Pancreas (tissue), 10 donors: Measurements from ENCODE around the gene FKBP5. TPM values are rescaled to one million over a fixed set of nuclear protein-coding genes. Genes with fewer than 3 reads are reported as not detected.

Experiments used
- ATAC-seq, 4 donors: fragments of 200-7000 bp; cut with Tn5 transposase; one replicate each; pipeline versions ENCODE4 v1.8.0 to v1.9.1; 2020; ENCODE audit warnings: mild to moderate bottlenecking in 4 of 4, moderate library complexity in 4 of 4
- DNase-seq, 6 donors: peaks; one replicate each; pipeline ENCODE4 v3.0.0-alpha.2; 2020
- FAIRE-seq: peaks from 2 replicates; lab custom pipeline; 2012; peaks lifted over from hg19 to GRCh38; lab: Jason Lieb, UNC
- H3K27ac ChIP-seq, 4 donors: fragments of 200-600 bp; sonication (generic); 1 replicate in 3 of 4; 2 replicates in 1 of 4; pipeline versions ENCODE4 v1.5.0 to v1.8.0; 2020
- H3K27me3 ChIP-seq, 4 donors: fragments of 200-600 bp; one replicate each; pipeline ENCODE4 v1.8.0; 2021
- H3K36me3 ChIP-seq, 3 donors: fragments of 200-600 bp; sonication (generic) in 1 of 3; one replicate each; pipeline versions ENCODE4 v1.5.0 to v1.8.0; 2020 to 2021
- H3K4me1 ChIP-seq, 3 donors: fragments of 200-600 bp; one replicate each; pipeline ENCODE4 v1.8.0; 2021
- H3K4me3 ChIP-seq, 4 donors: fragments of 200-600 bp; sonication (generic) in 2 of 4; one replicate each; pipeline versions ENCODE4 v1.5.0 to v1.8.0; 2020 to 2021
- H3K9me3 ChIP-seq, 4 donors: fragments of 200-600 bp; one replicate each; pipeline ENCODE4 v1.8.0; 2021
- CTCF ChIP-seq, 4 donors: fragments of 200-600 bp; sonication (generic) in 3 of 4; IDR thresholded peaks; one replicate each; pipeline versions ENCODE4 v1.5.0 to v1.8.0; 2021; ENCODE audit warnings: antibody characterized with exemption in 4 of 4
- WGBS, 2 donors: extraction: QIAGEN DNeasy Blood & Tissue Kit; methylation state at CpG; one replicate each; pipeline ENCODE4 v1.1.7; 2013; 5-methylcytosine and 5-hydroxymethylcytosine counted together
- intact Hi-C, 3 donors: fragments of 100-400 bp; cut with DNase I; formaldehyde crosslinking; loops; one replicate each; pipeline versions ENCODE4 v1.11.1 to v1.14.2; 2022
- polyA plus RNA-seq, 2 donors: library from polyadenylated mRNA; stranded (reverse); fragments of 200-250 nt; gene quantifications; one replicate each; pipeline ENCODE4 v1.2.3, GENCODE V29; 2013
- total RNA-seq, 6 donors: library from RNA; stranded (reverse); fragmentation: NEBNext Ultra II Directional in 4 of 6; extraction: Animal tissue kit (Norgen Biotek cat#: 25700) in 4 of 6; gene quantifications; one replicate each; pipeline versions ENCODE4 v1.2.1 to v1.2.4, GENCODE V29; 2021 to 2023
- donor health status: healthy with polysubstance abuse.
- donor health status: DM: no; HTN: no; CAD: no; lungs with moderate emphysema.
- donor health status: DM: no; HTN: no; CAD: no.
- donor health status: control.
- donor health status: control.
- donor health status: Bipolar disorder and iron deficiency.
- donor health status: DM: yes; HTN: yes; CAD: no.
- donor health status: DM: no; HTN: no; CAD: no.
- donor health status: DM: no; HTN: no; CAD: no.
- donor health status: DM: yes; HTN: yes; CAD: no.

The FKBP5 gene
- total and polyA plus RNA-seq, 8 donors: 13.0 to 78.4 (median 50.3) TPM

GRCh38 chr6:35713006-35713767 is 24.5 kb upstream of the FKBP5 start:
- Histone ChIP-seq H3K4me1 (peaks cover 0 to 3% (median 0%) of the 10 kb centered on the region in 3 donors), H3K4me3 (no peak overlapping the region), H3K9me3 (no peaks in the 10 kb centered on the region), H3K27me3 (no peaks in the 10 kb centered on the region), H3K27ac (no peak overlapping the region), H3K36me3 (no peaks in the 10 kb centered on the region)
- WGBS, 2 donors: 94 to 96% methylated on average over 7 of the region's 7 CpGs
- TF ChIP-seq CTCF (IDR thresholded peaks at IDR 0.05): no peak
- DNase-seq: no peak
- no peak for FAIRE-seq
- ATAC-seq: no peak
- intact Hi-C loops: no loop called here

- no peak for ATAC-seq
- H3K27me3 ChIP-seq: no peaks in the 10 kb centered on the region
- H3K9me3 ChIP-seq: no peaks in the 10 kb centered on the region
- no peak for TF ChIP-seq CTCF (IDR thresholded peaks at IDR 0.05)
- no peaks in the 10 kb centered on the region for H3K36me3 ChIP-seq
- no peak for FAIRE-seq
- no peak overlapping the region for H3K4me3 ChIP-seq
- H3K4me1 ChIP-seq: peaks cover 0 to 5% (median 0%) of the 10 kb centered on the region in 3 donors
- 85 to 91% methylated on average over 7 of the region's 7 CpGs for WGBS, 2 donors
- DNase-seq: no peak
- intact Hi-C loops: no loop called here
- H3K27ac ChIP-seq: no peak overlapping the region
These were observed 23.0 kb upstream of the FKBP5 start for GRCh38 chr6:35711731-35712130.

- TF ChIP-seq CTCF (IDR thresholded peaks at IDR 0.05): no peak
- 69 to 73% methylated on average over 4 of the region's 4 CpGs for WGBS, 2 donors
- no peaks in the 10 kb centered on the region for H3K27me3 ChIP-seq
- H3K27ac ChIP-seq: no peak overlapping the region
- peaks cover 0 to 5% (median 0%) of the 10 kb centered on the region in 3 donors for H3K4me1 ChIP-seq
- FAIRE-seq (no peak), ATAC-seq (peak; percentile 37 to 59 (median 48)), DNase-seq (no peak)
- H3K9me3 ChIP-seq: no peaks in the 10 kb centered on the region
- H3K4me3 ChIP-seq: no peak overlapping the region
- no peaks in the 10 kb centered on the region for H3K36me3 ChIP-seq
- intact Hi-C loops: no loop called here
These were observed 21.6 kb upstream of the FKBP5 start for GRCh38 chr6:35710241-35710847.

GRCh38 chr6:35708585-35708984 is 19.9 kb upstream of the FKBP5 start:
- no peak overlapping the region for H3K27ac ChIP-seq
- no peak for TF ChIP-seq CTCF (IDR thresholded peaks at IDR 0.05)
- DNase-seq: no peak
- ATAC-seq: no peak
- no peaks in the 10 kb centered on the region for H3K9me3 ChIP-seq
- no peak for FAIRE-seq
- no peak overlapping the region for H3K4me3 ChIP-seq
- H3K4me1 ChIP-seq: peaks cover 0 to 5% (median 0%) of the 10 kb centered on the region in 3 donors
- no peaks in the 10 kb centered on the region for H3K36me3 ChIP-seq
- H3K27me3 ChIP-seq: no peaks in the 10 kb centered on the region
- intact Hi-C loops: no loop called here
